ENCODE data around the gene L3MBTL4.
"Not testable (repeated sequence)": the region's sequence is repeated elsewhere in the genome, so short reads cannot be mapped to it uniquely, and the experiment has no call there.

L3MBTL4 gene

GRCh38 chr18:6279308-6279707, 135.4 kb downstream of the L3MBTL4 start:
- Histone ChIP-seq H3K27ac (no peak overlapping the region), H3K27me3 (replicated peaks) (no peaks in the 10 kb centered on the region), H3K36me3 (replicated peaks) (no peaks in the 10 kb centered on the region), H3K4me3 (ENCODE audit: low read depth, low read length) (no peak overlapping the region)
- no peak for DNase-seq
- TF ChIP-seq CTCF (IDR thresholded peaks at IDR 0.05; ENCODE audit: low read depth, low read length, missing control alignments): no peak
- in situ Hi-C loops (cut with HindIII; ENCODE audit: low pct_ligation_motif_present, low sequenced_read_pairs): no loop called here

GRCh38 chr18:6273423-6273822, 141.3 kb downstream of the L3MBTL4 start:
- in situ Hi-C loops (cut with HindIII; ENCODE audit: low pct_ligation_motif_present, low sequenced_read_pairs): no loop called here
- no peak for TF ChIP-seq CTCF (IDR thresholded peaks at IDR 0.05; ENCODE audit: low read depth, low read length, missing control alignments)
- no peaks in the 10 kb centered on the region for H3K36me3 ChIP-seq (replicated peaks)

GRCh38 chr18:6272144-6272543, 142.6 kb downstream of the L3MBTL4 start:
- DNase-seq; H3K36me3 ChIP-seq (replicated peaks); H3K27me3 ChIP-seq (replicated peaks); in situ Hi-C loops (cut with HindIII; ENCODE audit: low pct_ligation_motif_present, low sequenced_read_pairs); H3K4me3 ChIP-seq (ENCODE audit: low read depth, low read length); H3K27ac ChIP-seq: not testable (repeated sequence)

More at GRCh38 chr18:6273423-6273822, 141.3 kb downstream of the L3MBTL4 start:
- no peak for DNase-seq
- no peak overlapping the region for H3K4me3 ChIP-seq (ENCODE audit: low read depth, low read length)
- H3K27me3 ChIP-seq (replicated peaks): no peaks in the 10 kb centered on the region
- H3K27ac ChIP-seq: no peak overlapping the region

- DNase-seq: no peak
- no peak for TF ChIP-seq CTCF (IDR thresholded peaks at IDR 0.05; ENCODE audit: low read depth, low read length, missing control alignments)
- Histone ChIP-seq H3K4me3 (ENCODE audit: low read depth, low read length) (no peak overlapping the region), H3K27me3 (replicated peaks) (no peaks in the 10 kb centered on the region), H3K27ac (no peak overlapping the region), H3K36me3 (replicated peaks) (no peaks in the 10 kb centered on the region)
- in situ Hi-C loops (cut with HindIII; ENCODE audit: low pct_ligation_motif_present, low sequenced_read_pairs): no loop called here
Measured at GRCh38 chr18:6271585-6271984, 143.1 kb downstream of the L3MBTL4 start.

GRCh38 chr18:6270771-6271216, 143.9 kb downstream of the L3MBTL4 start:
- DNase-seq: no peak
- H3K27me3 ChIP-seq (replicated peaks): no peaks in the 10 kb centered on the region
- in situ Hi-C loops (cut with HindIII; ENCODE audit: low pct_ligation_motif_present, low sequenced_read_pairs): no loop called here
- no peak overlapping the region for H3K27ac ChIP-seq
- H3K4me3 ChIP-seq (ENCODE audit: low read depth, low read length): no peak overlapping the region
- no peak for TF ChIP-seq CTCF (IDR thresholded peaks at IDR 0.05; ENCODE audit: low read depth, low read length, missing control alignments)
- H3K36me3 ChIP-seq (replicated peaks): no peaks in the 10 kb centered on the region

- in situ Hi-C loops (cut with HindIII; ENCODE audit: low pct_ligation_motif_present, low sequenced_read_pairs): no loop called here
- no peak for TF ChIP-seq CTCF (IDR thresholded peaks at IDR 0.05; ENCODE audit: low read depth, low read length, missing control alignments)
- H3K27me3 ChIP-seq (replicated peaks): no peaks in the 10 kb centered on the region
- no peak for DNase-seq
- no peak overlapping the region for H3K4me3 ChIP-seq (ENCODE audit: low read depth, low read length)
- H3K36me3 ChIP-seq (replicated peaks): no peaks in the 10 kb centered on the region
- no peak overlapping the region for H3K27ac ChIP-seq
Measured at GRCh38 chr18:6269660-6270332, 144.9 kb downstream of the L3MBTL4 start.
